IMR-90 (cell line): ENCODE data around the gene HSPA6. TPM values are rescaled to one million over a fixed set of nuclear protein-coding genes. Genes with fewer than 3 reads are reported as not detected.

Experiments used
- ATAC-seq: fragments of 200-7000 bp; cut with Tn5 transposase; 2 replicates; pipeline ENCODE4 v1.9.1; 2020; ENCODE audit warnings: low read depth, mild to moderate bottlenecking, moderate library complexity
- BruUV-seq: library from RNA; stranded (reverse); fragments of 400-500 nt; replicated peaks from 2 replicates; lab custom pipeline; 2021; lab: Mats Ljungman, UMichigan
- CTCF ChIA-PET: fragments of 300-600 bp; formaldehyde crosslinking; extraction: SDS; loops from one replicate; lab custom pipeline; 2021; ENCODE audit warnings: antibody characterized with exemption; lab: Yijun Ruan, JAX
- POLR2A ChIA-PET: fragments of 300-600 bp; sonication (Branson Sonifier 250); formaldehyde crosslinking; loops from one replicate; lab custom pipeline; 2022; ENCODE audit warnings: antibody characterized with exemption; ENCODE audit not compliant: unreplicated experiment; lab: Charles Lee
- DNase-seq: peaks from one replicate; pipeline ENCODE4 v3.0.0; 2013
- H2AFZ ChIP-seq: replicated peaks from 2 replicates; pipeline ENCODE3; 2013; ENCODE audit warnings: low read length, mild to moderate bottlenecking; ENCODE audit not compliant: poor library complexity
- H2AK5ac ChIP-seq: 2 replicates; pipeline ENCODE4 v1.6.1; 2013; ENCODE audit warnings: low read depth, low read length, inconsistent platforms
- H2AK9ac ChIP-seq: replicated peaks from 2 replicates; pipeline ENCODE3; 2013; ENCODE audit warnings: mild to moderate bottlenecking, low read depth, low read length, moderate library complexity; ENCODE audit not compliant: poor library complexity
- H2BK120ac ChIP-seq: 2 replicates; pipeline ENCODE4 v1.6.1; 2013; ENCODE audit warnings: low read depth, low read length, inconsistent platforms
- H2BK15ac ChIP-seq: 3 replicates; pipeline ENCODE4 v1.6.1; 2013; ENCODE audit warnings: low read depth, low read length, inconsistent platforms
- H2BK20ac ChIP-seq: 2 replicates; pipeline ENCODE4 v1.6.1; 2013; ENCODE audit warnings: low read depth, mild to moderate bottlenecking, inconsistent platforms, low read length, moderate library complexity
- H2BK5ac ChIP-seq: 2 replicates; pipeline ENCODE4 v1.6.1; 2013; ENCODE audit warnings: mild to moderate bottlenecking, low read depth, low read length, inconsistent platforms; ENCODE audit not compliant: poor library complexity, severe bottlenecking
- H3K14ac ChIP-seq: replicated peaks from 2 replicates; pipeline ENCODE4 v1.6.1; 2013; ENCODE audit warnings: low read depth, low read length, inconsistent platforms
- H3K18ac ChIP-seq: 2 replicates; pipeline ENCODE4 v1.6.1; 2013; ENCODE audit warnings: low read depth, low read length, control low read depth
- H3K23ac ChIP-seq: 2 replicates; pipeline ENCODE4 v1.6.1; 2013; ENCODE audit warnings: low read depth, low read length, inconsistent platforms
- H3K27ac ChIP-seq: 2 replicates; pipeline ENCODE4 v1.5.1; 2013; ENCODE audit warnings: mild to moderate bottlenecking, control low read depth, low read length; ENCODE audit not compliant: insufficient read depth
- H3K27me3 ChIP-seq: 2 replicates; pipeline ENCODE4 v1.6.1; 2013; ENCODE audit warnings: low read length; ENCODE audit not compliant: control insufficient read depth, insufficient read depth
- H3K36me3 ChIP-seq: 2 replicates; pipeline ENCODE4 v1.6.1; 2013; ENCODE audit warnings: low read length, mixed read lengths; ENCODE audit not compliant: control insufficient read depth, insufficient read depth
- H3K4ac ChIP-seq: 2 replicates; pipeline ENCODE4 v1.6.1; 2013; ENCODE audit warnings: low read depth, low read length, inconsistent platforms
- H3K4me1 ChIP-seq: 2 replicates; pipeline ENCODE4 v1.6.1; 2013; ENCODE audit warnings: low read length, mixed read lengths; ENCODE audit not compliant: control insufficient read depth, insufficient read depth
- H3K4me2 ChIP-seq: 2 replicates; pipeline ENCODE4 v1.6.1; 2013; ENCODE audit warnings: low read depth, mild to moderate bottlenecking, control low read depth, low read length, moderate library complexity
- H3K4me3 ChIP-seq: 2 replicates; pipeline ENCODE4 v1.5.1; 2013; ENCODE audit warnings: low read depth, mild to moderate bottlenecking, control low read depth, low read length, moderate library complexity; ENCODE audit not compliant: insufficient read depth
- H3K56ac ChIP-seq: 2 replicates; pipeline ENCODE4 v1.6.1; 2013; ENCODE audit warnings: low read length, inconsistent platforms; ENCODE audit not compliant: insufficient read depth; ENCODE audit errors: extremely low read depth
- H3K79me1 ChIP-seq, 2 experiments: 2 replicates each; pipeline ENCODE4 v1.6.1; 2013; ENCODE audit warnings: low read length in 2 of 2, inconsistent platforms in 1 of 2, low read depth in 1 of 2
- H3K9ac ChIP-seq: 2 replicates; pipeline ENCODE4 v1.6.1; 2013; ENCODE audit warnings: low read depth, low read length, control low read depth
- H3K9me1 ChIP-seq: 2 replicates; pipeline ENCODE4 v1.6.1; 2013; ENCODE audit warnings: low read length, inconsistent platforms; ENCODE audit not compliant: insufficient read depth
- H3K9me3 ChIP-seq: 2 replicates; pipeline ENCODE4 v1.6.1; 2013; ENCODE audit warnings: low read length; ENCODE audit not compliant: control insufficient read depth, insufficient read depth
- H4K20me1 ChIP-seq: 2 replicates; pipeline ENCODE4 v1.6.1; 2013; ENCODE audit warnings: low read length, inconsistent platforms; ENCODE audit not compliant: insufficient read depth
- H4K5ac ChIP-seq: 2 replicates; pipeline ENCODE4 v1.6.1; 2013; ENCODE audit warnings: mild to moderate bottlenecking, low read depth, low read length, control low read depth
- H4K8ac ChIP-seq, 2 experiments: 2 replicates each; pipeline ENCODE4 v1.6.1; 2013; ENCODE audit warnings: low read depth in 2 of 2, low read length in 2 of 2, control low read depth in 1 of 2, inconsistent platforms in 1 of 2
- H4K91ac ChIP-seq: 2 replicates; pipeline ENCODE4 v1.6.1; 2013; ENCODE audit warnings: low read depth, low read length, inconsistent platforms; ENCODE audit not compliant: insufficient read depth
- CEBPB ChIP-seq: IDR thresholded peaks from 2 replicates; pipeline ENCODE4 v1.6.1; 2012; ENCODE audit warnings: low read depth, low read length, improper control_type of control experiment
- CHD1 ChIP-seq: IDR thresholded peaks from 2 replicates; pipeline ENCODE4 v1.6.1; 2012; ENCODE audit warnings: low read depth, low read length, improper control_type of control experiment
- FOS ChIP-seq: fragments of 150-350 bp; IDR thresholded peaks from 2 replicates; pipeline ENCODE4 v1.6.1; 2016; ENCODE audit warnings: low read depth, low read length
- MAFK ChIP-seq: IDR thresholded peaks from 2 replicates; pipeline ENCODE4 v1.6.1; 2012; ENCODE audit warnings: low read depth, low read length, improper control_type of control experiment
- MAZ ChIP-seq: IDR thresholded peaks from 2 replicates; pipeline ENCODE4 v1.6.1; 2012; ENCODE audit warnings: low read depth, mild to moderate bottlenecking, low read length, improper control_type of control experiment, moderate library complexity, borderline replicate concordance
- MXI1 ChIP-seq: IDR thresholded peaks from 2 replicates; pipeline ENCODE4 v1.6.1; 2012; ENCODE audit warnings: low read depth, mild to moderate bottlenecking, low read length, moderate library complexity, borderline replicate concordance
- NFE2L2 ChIP-seq: fragments of 150-350 bp; IDR thresholded peaks from 2 replicates; pipeline ENCODE4 v1.6.1; 2016; ENCODE audit warnings: low read depth, mild to moderate bottlenecking, low read length
- POLR2A ChIP-seq: IDR thresholded peaks from 2 replicates; pipeline ENCODE4 v1.6.1; 2012; ENCODE audit warnings: mild to moderate bottlenecking, low read depth, low read length
- RAD21 ChIP-seq: IDR thresholded peaks from 2 replicates; pipeline ENCODE4 v1.6.1; 2012; ENCODE audit warnings: low read length, improper control_type of control experiment
- RFX5 ChIP-seq: IDR thresholded peaks from 2 replicates; pipeline ENCODE4 v1.8.0; 2012; ENCODE audit warnings: low read depth, mild to moderate bottlenecking, low read length, moderate library complexity
- WGBS, 2 experiments: methylation state at CpG; one replicate each; pipeline versions ENCODE4 v1.1.5 to v1.1.7; 2013; ENCODE audit warnings: missing lambda C conversion rate in 2 of 2; ENCODE audit not compliant: insufficient read length in 1 of 2; ENCODE audit errors: extremely low coverage in 2 of 2; 5-methylcytosine and 5-hydroxymethylcytosine counted together
- dilution Hi-C: fragments of 300-500 bp; cut with HindIII; formaldehyde crosslinking; loops from one replicate; pipeline ENCODE4 v1.14.3; 2018; ENCODE audit warnings: low sequenced_read_pairs; ENCODE audit not compliant: unreplicated experiment
- in situ Hi-C: fragments of 300-500 bp; cut with MboI; formaldehyde crosslinking; loops from 3 replicates; pipeline ENCODE4 v1.14.3; 2019; ENCODE audit warnings: low sequenced_read_pairs, inconsistent platforms, mixed read lengths
- intact Hi-C: fragments of 100-400 bp; cut with micrococcal nuclease; formaldehyde crosslinking; loops from 2 replicates; pipeline ENCODE4 v1.10.0; 2022
- polyA plus RNA-seq, 3 experiments: library from polyadenylated mRNA; depleted of rRNA; stranded (reverse); fragments of >200 nt; gene quantifications; 2 replicates each; pipeline ENCODE4 v1.2.3, GENCODE V29; 2012; ENCODE audit warnings: low replicate concordance in 1 of 3
- total RNA-seq: library from RNA; depleted of rRNA; stranded (reverse); fragments of >200 nt; gene quantifications from 2 replicates; pipeline ENCODE4 v1.2.3, GENCODE V29; 2012
- TF ChIP-seq, protein P1 (sequence below): conservative IDR thresholded peaks from 2 replicates; pipeline ENCODE4 v1.5.1; 2012; ENCODE audit warnings: mild to moderate bottlenecking, low read depth, low read length, improper control_type of control experiment
- TF ChIP-seq, protein P2 (sequence below): fragments of 150-350 bp; IDR thresholded peaks from 2 replicates; pipeline ENCODE4 v1.6.1; 2016; ENCODE audit warnings: low read depth, mild to moderate bottlenecking, low read length, moderate library complexity, borderline replicate concordance

HSPA6 gene
- total and polyA plus RNA-seq, 2 of the 4 experiments (the other 2 are of a cell fraction): 0.54 to 0.67 TPM

DNA sequence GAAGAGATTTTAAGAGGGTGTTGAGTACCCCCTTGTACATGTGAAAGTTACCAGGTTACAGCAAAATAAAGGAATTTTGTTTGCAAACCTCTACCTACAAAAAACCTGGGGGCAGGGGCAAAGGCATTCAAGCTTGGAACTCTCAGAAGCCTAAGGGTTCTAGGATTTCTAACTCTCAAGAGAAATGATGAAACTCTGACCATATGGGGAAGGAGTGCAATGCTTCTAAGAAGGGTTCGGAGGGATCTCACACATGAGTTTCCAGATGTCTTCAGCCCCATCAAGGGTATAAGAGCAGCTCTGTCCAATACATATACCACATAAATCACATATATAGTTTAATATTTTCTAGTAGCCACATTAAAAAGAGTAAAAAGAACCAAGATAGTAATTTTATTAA is 26.4 kb upstream of the HSPA6 start:
- Histone ChIP-seq H2BK120ac (no peak overlapping the region), H2AK9ac (no peak overlapping the region), H3K14ac (no peak overlapping the region), H3K79me1 (no peaks in the 10 kb centered on the region), H3K18ac (no peak overlapping the region), H3K56ac (no peak overlapping the region), H3K27me3 (peaks cover 17% of the 10 kb centered on the region), H4K91ac (no peak overlapping the region), H3K27ac (no peak overlapping the region), H3K4me3 (no peak overlapping the region), H3K4ac (no peak overlapping the region), H2BK20ac (no peak overlapping the region), H3K9me1 (no peaks in the 10 kb centered on the region), H3K36me3 (no peaks in the 10 kb centered on the region), H3K9ac (no peak overlapping the region), H2BK5ac (no peak overlapping the region), H3K4me2 (no peak overlapping the region), H3K4me1 (no peaks in the 10 kb centered on the region), H4K8ac (no peak overlapping the region), H4K20me1 (no peaks in the 10 kb centered on the region), H4K5ac (no peak overlapping the region), H2BK15ac (no peak overlapping the region), H2AFZ (no peak overlapping the region), H2AK5ac (no peak overlapping the region), H3K23ac (no peak overlapping the region), H3K9me3 (no peaks in the 10 kb centered on the region)
- ATAC-seq: no peak
- no peak for DNase-seq
- WGBS, 2 experiments: no CpG with 5 or more reads among the region's 1 CpG
- CTCF ChIA-PET: interaction anchor here (0.9 kb wide), 1 partner anchor 11 kb away, joined by 3 read pairs; no protein-coding TSS in a partner anchor
- no peak for TF ChIP-seq RAD21
- TF ChIP-seq RFX5: no peak
- TF ChIP-seq FOS: no peak
- TF ChIP-seq NFE2L2: no peak
- no peak for TF ChIP-seq CEBPB
- no peak for TF ChIP-seq MAZ
- no peak for TF ChIP-seq MXI1
- TF ChIP-seq MAFK: no peak
- no peak for TF ChIP-seq POLR2A
- TF ChIP-seq, protein P1, sequence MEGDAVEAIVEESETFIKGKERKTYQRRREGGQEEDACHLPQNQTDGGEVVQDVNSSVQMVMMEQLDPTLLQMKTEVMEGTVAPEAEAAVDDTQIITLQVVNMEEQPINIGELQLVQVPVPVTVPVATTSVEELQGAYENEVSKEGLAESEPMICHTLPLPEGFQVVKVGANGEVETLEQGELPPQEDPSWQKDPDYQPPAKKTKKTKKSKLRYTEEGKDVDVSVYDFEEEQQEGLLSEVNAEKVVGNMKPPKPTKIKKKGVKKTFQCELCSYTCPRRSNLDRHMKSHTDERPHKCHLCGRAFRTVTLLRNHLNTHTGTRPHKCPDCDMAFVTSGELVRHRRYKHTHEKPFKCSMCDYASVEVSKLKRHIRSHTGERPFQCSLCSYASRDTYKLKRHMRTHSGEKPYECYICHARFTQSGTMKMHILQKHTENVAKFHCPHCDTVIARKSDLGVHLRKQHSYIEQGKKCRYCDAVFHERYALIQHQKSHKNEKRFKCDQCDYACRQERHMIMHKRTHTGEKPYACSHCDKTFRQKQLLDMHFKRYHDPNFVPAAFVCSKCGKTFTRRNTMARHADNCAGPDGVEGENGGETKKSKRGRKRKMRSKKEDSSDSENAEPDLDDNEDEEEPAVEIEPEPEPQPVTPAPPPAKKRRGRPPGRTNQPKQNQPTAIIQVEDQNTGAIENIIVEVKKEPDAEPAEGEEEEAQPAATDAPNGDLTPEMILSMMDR: no peak
- TF ChIP-seq, protein P2, sequence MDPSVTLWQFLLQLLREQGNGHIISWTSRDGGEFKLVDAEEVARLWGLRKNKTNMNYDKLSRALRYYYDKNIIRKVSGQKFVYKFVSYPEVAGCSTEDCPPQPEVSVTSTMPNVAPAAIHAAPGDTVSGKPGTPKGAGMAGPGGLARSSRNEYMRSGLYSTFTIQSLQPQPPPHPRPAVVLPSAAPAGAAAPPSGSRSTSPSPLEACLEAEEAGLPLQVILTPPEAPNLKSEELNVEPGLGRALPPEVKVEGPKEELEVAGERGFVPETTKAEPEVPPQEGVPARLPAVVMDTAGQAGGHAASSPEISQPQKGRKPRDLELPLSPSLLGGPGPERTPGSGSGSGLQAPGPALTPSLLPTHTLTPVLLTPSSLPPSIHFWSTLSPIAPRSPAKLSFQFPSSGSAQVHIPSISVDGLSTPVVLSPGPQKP: no peak
- no peak for TF ChIP-seq CHD1
- dilution Hi-C loops (no loop called here), intact Hi-C loops (no loop called here), in situ Hi-C loops (no loop called here)
- BruUV-seq: no TSS peak
- POLR2A ChIA-PET: no interaction called here
